T follicular helper cell (primary cell): ENCODE data around the gene VMO1.
"Not testable (repeated sequence)": the region's sequence is repeated elsewhere in the genome, so short reads cannot be mapped to it uniquely, and the experiment has no call there.

Experiments used
- DNase-seq: peaks from one replicate; pipeline ENCODE4 v3.0.0-alpha.2; 2020; ENCODE audit warnings: low read depth
- total RNA-seq, 2 experiments: gene quantifications; one replicate each; lab custom pipeline; 2026; lab: John Stamatoyannopoulos, UW

VMO1 gene, protein sequence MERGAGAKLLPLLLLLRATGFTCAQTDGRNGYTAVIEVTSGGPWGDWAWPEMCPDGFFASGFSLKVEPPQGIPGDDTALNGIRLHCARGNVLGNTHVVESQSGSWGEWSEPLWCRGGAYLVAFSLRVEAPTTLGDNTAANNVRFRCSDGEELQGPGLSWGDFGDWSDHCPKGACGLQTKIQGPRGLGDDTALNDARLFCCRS
- total RNA-seq, result 0.04 to 0.18 reads per million in 2 experiments

DNA sequence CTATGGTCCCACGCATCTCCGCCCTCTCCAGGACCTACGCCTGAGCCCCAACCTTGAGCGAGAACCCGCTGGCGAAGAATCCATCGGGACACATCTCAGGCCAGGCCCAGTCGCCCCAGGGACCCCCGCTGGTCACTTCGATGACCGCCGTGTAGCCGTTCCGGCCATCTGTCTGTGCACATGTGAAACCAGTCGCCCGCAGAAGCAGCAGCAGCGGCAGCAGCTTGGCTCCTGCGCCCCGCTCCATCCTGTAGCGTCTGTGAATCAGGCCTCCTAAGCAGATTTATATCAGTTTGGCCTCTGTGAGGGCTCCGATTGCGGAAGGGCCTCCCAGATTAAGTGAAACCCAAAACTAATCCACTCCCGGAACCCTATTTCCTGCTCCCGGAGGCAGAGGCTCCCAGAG is at the start of gene VMO1:
Gene VMO1, minus strand, starts transcription at position 259 of the 406 bp plus-strand sequence. Its CDS starts 12 bp downstream, at position 247.
- no peak for DNase-seq

DNA sequence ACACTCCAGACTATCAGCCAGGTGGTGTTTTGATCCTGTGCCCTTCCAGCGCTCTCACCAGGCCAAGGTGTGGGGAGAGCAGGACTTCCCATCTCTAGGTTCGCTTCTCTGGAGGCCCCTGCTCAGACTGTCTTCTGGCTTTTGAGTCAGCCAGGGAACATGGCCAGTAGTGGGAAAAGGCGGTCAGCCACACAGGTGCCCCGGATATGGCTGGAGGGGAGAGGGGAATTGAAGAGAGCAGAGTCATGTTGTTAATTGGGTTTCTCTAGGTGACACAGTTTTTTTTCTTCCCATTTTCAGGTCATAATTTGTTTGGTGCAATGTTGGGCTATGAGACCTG is 48.5 kb upstream of the VMO1 start:
- DNase-seq, result no peak

DNA sequence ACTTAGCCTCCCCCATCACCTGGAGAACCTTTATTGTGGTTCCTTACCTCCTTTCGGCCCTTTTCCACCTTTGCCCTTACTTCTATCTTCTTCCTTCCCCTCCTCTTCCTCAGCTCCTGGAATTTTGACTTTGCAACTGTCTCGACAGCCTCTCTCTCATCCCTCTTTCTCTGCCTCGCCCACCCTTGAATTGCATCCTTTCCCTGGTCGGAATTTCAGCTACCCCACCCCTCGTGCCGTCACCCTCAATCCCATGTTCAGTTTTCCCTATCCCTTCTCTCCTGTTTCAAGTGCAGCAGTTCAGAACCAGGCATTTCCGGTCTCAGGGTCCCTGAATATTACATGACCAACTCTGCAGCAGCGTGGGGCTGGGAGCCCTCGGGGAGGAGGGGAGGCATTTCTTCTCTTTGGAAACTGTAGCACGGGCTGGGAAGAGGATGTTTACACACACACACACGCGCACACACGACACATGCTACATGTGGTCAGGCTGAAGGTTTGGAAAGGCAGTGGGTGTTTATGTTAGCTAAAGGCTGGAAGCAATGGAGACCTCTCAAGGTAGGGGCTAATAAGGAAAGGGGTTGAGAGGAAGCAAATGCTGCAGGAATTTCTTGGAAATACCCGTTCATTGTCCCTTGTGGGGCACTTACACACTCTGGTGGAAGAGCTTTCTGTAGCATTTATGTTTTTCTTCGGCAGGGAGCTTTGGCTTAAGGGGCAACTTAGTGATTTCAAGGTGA is 47.9 kb upstream of the VMO1 start:
- no peak for DNase-seq

DNA sequence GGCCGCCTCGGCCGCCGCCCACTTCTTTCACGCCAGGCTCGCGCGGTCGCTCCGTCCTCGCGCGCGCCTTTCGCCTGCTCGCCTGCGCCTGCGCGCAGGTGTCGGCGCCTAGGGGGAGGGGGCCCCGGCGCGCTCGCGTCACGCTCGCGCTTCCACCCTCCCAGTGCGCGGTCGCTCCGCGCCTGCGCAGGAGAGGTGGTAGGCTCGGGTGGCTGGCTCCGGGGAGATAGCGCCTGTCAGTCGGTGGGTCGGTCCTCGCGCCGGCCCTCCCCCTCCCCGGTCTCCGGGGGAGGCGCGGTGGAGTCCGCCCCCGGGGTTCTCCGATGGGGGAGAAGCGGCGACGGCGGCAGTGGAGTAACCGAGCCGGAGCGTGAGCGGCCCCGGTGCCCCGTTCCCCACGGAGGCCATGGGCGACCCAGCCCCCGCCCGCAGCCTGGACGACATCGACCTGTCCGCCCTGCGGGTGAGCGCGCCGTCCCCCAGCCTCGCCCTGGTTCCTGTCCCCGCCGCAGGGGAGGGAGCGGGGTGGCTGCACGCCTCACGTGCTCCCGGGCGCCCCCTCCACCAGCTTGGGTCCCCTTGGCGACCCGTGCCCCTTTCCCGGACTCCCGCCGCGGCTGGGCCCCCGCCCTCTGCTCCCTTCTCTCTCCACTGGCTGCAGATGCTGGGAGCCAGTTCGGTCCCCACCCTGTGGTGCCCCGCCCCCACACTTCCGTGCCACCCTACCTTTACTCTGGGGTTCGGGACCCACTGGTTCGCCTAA is 47.2 kb upstream of the VMO1 start, which contains the start of gene MINK1:
Gene MINK1, plus strand, starts transcription at position 163 of the 763 bp plus-strand sequence. Its CDS starts 244 bp downstream, at position 407.
- peak; percentile 80 for DNase-seq

DNA sequence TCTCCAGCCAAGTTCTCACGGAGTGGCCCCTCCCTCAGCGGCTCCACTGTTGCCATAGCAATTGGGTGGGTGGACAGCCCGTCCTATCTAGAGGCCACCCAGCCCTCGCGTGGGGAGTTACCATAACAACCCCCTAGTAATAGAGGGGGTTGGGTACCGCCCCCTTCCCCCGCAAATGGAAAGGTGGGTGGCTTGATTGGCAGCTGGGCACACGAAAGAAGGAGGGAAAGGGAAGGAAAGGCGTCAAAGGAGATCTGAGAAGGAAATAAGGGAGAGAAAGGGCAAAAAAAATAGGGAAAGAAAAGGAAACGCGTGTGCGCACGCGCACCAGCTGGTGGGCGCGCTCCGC is 46.6 kb upstream of the VMO1 start:
- DNase-seq, result not testable (repeated sequence)

DNA sequence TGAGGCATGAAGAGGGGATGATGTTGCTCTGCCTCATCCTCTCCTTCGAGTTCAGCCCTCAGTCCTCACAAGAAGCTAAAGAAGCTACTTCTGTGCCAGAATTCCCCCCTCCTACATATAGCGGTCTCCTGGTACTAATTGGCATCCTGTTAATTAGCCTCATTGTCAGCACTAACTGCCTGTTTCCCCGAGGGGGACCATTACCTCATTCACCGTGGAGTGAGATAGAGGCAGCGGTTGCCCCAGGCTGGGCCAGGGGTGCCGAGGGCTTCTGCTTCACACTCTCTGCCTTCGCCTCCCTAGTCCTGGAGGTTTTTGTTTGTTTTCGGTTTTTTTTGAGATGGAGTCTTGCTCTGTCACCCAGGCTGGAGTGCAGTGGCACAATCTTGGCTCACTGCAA is 41.2 kb upstream of the VMO1 start:
- DNase-seq, result no peak

DNA sequence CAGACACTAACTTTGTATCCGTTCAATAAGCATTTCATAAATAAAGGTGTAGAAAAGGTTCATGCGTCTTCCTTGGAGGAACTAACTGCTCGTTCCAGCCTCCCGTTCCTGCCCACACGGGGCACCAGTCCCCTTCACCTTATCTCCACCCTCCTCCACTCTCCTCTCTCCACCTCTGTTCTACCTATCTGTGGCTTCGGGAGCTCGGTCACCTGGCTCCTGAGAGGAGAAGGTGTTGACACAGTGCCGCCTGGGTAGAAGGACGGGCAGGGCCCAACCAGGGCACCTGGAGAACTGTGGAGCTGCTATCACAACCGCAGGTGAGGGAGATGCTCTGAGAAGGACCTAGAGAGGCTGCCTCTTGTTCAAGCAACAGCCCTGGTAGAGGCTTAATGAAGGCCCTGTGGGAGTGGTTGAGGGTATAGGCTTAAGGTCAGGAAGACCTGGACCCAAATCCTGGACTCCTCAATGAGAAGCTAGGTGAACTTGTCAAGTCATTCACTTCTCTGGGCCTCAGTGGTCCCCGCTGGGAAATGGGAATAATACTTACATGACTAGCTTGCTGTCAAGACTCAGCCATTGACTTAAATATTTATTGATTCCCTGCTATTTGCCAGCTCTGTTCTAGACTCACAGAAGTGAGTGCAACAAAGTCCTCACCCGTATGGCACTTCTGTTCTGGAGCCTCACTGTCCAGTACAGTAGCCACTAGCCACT is 37.4 kb upstream of the VMO1 start:
- no peak for DNase-seq

DNA sequence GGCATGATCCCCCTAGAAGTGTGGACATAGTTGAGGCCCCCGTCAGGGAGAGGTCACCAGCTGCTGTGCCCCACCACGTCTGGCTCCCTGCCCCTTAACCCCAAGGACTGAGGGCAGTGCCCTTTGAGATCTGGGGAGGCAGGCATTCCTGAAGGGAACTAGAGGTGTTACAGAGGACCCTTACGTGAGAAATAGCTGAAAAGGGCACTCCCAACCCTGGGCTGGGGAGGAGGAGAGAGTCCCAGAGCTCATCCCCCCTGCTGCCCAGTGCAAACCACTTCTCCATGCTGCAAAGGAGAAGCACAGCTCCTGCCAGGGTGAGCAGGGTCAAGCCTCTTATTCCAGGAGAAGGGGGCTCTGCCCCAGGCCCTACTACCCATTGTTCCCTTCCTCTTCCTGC is 36.7 kb upstream of the VMO1 start:
- no peak for DNase-seq

DNA sequence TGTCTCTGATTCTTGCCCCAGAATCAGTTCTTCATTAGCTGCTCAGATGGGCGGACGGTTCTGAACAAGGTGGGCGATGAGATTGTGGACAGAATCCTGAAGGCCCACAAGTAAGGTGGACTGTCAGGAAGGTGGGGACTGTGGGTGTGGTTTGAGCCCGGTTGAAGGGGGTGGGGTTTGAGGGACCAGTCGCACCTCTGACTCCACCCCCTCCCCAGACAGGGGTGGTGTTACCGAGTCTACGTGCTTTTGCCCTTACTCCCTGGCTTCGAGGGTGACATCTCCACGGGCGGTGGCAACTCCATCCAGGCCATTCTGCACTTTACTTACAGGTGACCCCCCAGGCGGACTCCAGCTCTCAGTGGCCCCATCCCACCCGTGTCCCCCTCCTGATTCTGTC is 32.1 kb upstream of the VMO1 start:
- DNase-seq, result no peak

DNA sequence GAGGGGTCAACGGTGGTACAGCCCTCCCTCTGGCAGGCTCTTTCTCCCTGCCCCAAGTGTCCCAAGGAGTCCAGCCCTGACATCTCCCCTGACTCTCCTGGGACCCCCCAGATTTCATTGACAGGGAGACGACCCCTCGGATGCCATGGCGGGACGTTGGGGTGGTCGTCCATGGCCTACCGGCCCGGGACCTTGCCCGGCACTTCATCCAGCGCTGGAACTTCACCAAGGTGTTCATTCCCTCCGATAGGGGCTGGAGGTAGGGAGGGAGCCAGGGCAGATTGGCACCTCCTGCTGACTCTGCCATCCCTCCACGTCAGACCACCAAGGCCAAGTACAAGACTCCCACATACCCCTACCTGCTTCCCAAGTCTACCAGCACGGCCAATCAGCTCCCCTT is 30.7 kb upstream of the VMO1 start:
- DNase-seq, result no peak

DNA sequence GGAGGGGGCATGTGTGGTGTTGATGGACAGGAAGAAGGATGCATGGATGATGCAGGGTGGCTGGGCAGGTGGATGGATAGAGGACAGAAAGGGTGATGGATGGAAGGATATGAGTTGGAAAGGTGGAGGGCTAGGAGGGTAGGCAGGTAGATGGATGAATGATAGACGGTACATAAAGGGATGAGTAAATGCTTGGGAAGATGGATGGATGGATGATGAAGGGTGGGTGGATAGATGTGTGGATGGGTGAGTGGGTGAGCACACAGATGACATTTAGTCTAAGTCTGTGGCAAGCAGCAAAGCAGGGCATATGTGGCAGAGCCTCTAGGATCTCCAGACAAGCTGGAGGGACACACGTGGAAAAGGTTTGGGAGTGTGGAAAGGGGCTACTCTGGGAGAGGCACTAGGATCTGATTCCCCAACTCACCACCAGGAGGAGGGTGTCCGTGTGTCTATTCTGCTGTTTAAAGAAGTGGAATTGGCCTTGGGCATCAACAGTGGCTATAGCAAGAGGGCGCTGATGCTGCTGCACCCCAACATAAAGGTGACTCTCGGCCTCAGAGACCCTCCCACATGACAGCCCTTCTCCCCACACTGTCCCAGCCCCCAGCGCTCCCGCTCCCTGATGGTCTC is 29.0 kb upstream of the VMO1 start:
- no peak for DNase-seq

DNA sequence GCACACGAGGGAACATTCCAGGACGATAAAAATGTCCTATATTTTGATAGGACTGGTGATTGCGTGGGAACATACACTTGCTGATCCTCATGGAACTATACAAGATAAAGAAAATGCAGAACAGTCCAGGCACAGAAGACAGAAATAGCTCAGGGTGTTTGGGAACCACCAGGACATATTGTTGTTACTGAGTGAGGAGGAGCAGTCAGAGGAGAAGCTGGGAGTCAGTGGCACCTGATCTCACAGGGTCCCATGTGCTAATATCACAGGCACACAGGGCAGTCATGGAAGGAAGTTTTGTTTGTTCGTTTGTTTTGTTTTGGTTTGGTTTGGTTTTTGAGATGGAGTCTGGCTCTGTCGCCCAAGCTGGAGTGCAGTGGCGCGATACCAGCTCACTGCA is 26.5 kb upstream of the VMO1 start:
- DNase-seq, result no peak

DNA sequence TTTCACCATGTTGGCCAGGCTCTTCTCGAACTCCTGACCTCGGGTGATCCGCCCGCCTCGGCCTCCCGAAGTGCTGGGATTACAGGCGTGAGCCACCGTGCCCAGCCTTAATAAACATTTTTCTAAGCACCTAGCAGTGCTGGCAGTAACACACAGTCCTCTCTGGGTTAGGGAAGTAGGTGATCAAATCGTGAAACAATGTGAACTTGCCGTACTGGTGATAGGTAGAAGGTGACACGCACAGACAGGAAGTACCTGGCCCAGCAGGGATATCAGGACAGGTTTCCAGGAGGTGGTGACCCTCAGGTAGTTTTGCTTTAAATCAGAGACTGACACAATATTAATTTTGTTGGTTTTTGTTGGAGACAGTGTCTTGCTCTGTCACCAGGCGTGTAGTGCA is 25.3 kb upstream of the VMO1 start:
- no peak for DNase-seq

DNA sequence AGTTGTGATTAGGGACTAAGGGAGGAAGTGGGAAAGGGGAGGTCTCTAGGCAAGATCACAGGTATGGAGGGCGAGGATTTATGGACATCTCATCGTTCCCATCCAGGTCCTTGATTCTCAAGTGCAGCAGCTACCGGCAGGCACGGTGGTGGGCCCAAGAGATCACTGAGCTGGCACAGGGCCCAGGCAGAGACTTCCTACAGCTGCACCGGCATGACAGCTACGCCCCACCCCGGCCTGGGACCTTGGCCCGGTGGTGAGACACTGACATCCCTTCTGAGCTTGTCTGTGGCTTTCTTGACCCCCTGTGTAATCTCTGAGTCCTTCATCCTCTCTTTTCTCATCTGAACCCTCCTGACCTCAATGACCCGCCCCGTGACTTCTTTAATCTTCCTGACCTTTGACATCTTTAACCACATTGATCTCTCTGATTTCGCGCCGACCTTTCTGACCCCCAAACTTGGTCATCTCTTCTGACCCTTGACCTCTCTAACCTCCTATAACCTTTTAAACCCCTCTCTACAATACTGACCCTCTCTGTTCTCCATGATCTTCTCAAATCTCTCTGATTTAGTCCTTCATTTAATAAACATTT is 24.6 kb upstream of the VMO1 start:
- DNase-seq, result no peak

DNA sequence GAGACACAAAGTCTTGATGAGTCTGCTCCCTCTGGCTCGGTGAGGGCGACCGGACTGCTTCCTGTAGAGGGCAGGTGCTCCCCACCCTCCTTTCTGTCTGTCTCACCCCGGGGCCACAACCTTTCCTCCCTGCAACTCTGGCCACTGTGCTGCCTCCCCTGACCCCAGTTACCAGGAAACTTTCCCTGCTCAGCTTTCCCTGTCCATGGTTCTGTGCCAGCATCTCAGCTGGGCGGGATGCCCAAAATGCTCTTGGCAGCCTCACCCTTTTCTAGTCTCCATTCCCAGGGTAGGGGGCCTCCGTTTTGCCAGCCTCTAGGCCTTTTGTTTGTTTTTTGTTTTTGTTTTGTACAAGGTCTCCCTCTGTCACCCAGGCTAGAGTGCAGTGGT is 22.2 kb upstream of the VMO1 start:
- DNase-seq, result no peak

DNA sequence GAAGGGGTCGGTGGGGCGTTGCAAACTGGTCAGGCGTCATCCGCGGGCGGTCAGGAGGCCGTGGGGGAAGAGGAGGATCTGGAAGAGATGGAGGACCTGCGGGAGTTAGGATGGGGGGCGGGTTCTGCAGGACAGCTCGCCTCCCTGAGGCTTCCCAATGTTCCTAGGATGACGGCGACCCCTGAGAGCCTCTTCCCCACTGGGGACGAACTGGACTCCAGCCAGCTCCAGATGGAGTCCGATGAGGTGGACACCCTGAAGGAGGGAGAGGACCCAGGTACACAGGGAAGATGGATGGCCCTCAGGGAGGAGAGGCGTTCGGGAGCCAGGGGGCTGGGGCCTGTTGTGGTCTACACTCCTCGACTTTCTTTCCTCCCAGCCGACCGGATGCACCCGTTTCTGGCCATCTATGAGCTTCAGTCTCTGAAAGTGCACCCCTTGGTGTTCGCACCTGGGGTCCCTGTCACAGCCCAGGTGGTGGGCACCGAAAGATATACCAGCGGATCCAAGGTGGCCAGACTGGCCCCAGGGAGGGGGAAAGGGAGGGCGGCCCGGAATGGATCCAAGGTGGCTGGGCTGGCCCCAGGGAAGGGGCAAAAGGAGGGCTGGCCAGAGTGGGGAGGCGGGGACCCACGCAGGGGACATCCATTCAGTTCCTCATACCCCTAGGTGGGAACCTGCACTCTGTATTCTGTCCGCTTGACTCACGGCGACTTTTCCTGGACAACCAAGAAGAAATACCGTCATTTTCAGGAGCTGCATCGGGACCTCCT is 21.6 kb upstream of the VMO1 start:
- DNase-seq, result no peak

DNA sequence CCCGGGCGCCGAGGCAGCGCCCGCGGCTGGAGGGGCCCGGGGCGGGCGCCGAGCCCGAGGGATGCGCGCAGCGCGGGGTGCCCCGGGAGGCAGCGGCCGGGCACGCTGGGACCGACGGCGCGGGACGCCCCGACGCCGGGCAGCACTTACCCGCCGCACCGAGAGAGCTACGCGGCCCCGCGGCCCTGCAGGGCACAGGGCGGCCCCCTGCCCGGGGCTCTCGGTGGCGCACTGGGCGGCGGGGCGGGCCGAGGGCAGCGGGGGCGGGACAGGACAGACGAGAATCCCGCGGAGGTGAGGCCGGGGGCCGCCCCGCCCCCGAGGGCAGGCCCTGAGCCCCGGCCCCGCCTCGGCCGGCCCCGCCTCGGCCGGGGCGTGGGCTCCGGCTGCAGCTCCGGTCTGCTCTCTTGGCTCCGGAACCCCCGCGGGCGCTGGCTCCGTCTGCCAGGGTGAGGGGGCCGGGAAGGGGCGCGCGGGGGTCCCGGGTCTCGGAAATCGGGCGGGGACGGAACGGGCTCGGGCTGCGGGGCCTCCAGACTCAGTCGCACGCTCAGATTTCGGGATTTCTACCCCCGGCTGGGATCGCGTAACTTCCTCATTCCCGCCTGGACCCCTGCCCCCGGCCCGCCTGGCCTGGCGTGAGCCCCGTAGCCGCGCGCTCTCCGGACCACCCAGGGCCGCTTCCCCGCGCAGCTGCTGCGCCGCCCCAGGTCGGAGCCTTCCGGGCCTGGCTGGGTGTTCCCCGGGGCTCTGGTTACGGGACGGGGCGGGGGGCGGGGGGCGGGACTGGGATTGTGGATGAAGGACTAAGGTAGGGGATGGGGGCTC is 20.8 kb upstream of the VMO1 start, which contains the start of gene PLD2:
Gene PLD2, plus strand, starts transcription at position 376 of the 828 bp plus-strand sequence. CDS start 621 bp downstream, outside the sequence.
- peak; percentile 80 for DNase-seq

DNA sequence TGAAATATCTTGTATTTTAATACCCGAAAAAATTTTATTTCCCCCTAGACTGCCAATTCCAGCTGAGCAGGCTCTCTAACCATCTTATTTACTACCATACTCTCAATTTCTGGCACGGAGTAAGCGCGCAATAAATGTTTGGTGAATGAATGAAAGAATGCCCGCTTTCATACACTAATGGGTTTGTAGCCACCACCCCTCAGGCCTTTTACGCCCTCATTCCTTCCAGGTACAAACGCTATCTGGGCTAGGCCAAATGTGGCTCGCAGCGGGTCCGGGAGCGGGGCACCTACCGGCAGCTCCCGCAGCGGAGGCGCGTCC is 20.3 kb upstream of the VMO1 start:
- DNase-seq, result no peak

DNA sequence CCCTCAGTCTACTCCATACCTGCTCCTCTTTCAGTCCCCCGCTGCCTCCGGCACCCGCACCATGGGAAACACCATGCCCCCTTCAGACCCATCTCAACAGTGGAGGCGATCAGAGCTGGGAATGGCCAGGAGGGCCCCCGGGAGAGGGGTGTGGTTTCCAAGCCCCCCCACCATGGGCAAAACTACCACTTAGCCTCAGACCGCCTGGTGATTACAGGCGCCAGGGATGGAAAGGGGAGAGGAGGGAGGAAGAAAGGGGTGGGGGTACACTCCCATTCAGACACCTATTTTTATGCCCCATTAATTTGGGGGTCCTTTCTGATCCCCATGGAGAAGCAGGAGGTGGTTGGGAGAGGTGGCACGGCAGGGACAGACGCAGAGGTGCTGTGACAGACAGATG is 16.1 kb upstream of the VMO1 start, which contains the start of gene C17orf114:
Gene C17orf114, minus strand, starts transcription at position 101 of the 400 bp plus-strand sequence.
- DNase-seq, result no peak
